Measurements from ENCODE around the gene MRPL45.

The MRPL45 gene

DNA sequence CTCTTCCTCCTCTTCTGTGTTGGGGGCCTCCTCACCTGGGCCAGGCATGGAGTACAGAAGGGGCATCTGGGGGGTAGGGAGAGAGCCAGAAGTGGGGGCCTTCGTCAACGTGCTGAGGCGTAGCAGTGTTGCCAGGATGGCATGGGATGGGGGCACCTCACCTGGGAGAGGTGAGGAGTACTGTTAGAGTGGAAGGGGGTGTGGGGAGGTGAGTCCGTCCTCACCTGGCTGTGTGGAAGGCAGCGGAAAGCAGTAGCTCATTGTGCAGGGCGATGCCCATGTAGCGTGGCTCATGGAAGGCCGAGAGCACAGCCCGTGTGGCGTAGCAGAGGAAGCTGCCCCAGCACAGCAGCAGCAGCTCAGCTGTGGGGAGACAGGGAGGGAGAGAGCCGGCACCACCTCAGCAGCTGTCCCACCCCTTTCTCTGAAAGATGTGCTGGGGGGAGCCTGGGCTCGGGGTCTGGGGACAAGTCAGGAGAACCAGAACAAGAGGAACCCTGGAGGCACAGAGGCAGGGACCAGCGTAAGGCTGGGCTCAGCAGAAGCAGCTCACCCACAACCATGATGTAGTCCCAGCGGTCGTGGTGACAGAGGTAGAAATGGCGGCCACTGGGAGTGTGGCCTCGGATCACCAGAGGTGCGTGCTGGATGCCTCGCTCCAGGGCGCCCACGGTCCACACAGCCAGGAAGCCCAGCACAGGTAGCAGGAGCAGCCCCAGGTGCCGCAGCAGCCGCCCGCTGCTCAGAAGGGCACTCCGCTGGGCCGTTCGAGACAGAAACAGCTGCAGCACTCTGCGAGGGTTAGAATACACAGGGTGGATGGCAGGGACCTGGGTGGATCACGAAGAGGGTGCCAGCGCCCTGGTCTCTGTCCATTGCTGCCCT, 37.8 kb downstream of the MRPL45 start:
- no peak overlapping the region for H3K27ac Mint-ChIP-seq
- H3K36me3 Mint-ChIP-seq = no peaks in the 10 kb centered on the region
- H3K27me3 Mint-ChIP-seq = no peaks in the 10 kb centered on the region
- H3K9me3 Mint-ChIP-seq = no peaks in the 10 kb centered on the region
- no peak overlapping the region for H3K4me3 Mint-ChIP-seq
- no peaks in the 10 kb centered on the region for H3K4me1 Mint-ChIP-seq

DNA sequence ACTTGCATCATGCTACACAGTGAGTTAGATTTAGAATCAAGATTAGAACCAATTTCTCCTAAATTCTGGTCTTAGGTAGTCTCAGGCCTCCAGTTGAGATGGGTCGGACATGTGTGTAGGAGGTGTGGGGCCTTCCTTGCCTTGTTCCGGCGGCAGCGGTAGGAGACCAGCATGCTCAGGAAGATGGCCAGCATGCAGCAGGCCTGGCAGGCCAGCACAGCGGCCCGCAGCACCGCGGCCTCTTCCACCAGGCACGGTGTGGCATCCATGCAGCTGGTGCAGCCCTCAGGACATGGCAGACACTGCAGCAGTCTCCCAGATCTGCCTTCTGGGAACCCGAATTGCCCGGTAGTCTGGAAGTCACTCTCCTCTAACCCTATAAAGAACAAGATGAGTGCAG, 39.9 kb downstream of the MRPL45 start:
- H3K4me1 Mint-ChIP-seq = no peaks in the 10 kb centered on the region
- no peaks in the 10 kb centered on the region for H3K9me3 Mint-ChIP-seq
- H3K27me3 Mint-ChIP-seq = no peaks in the 10 kb centered on the region
- H3K36me3 Mint-ChIP-seq = no peaks in the 10 kb centered on the region
- H3K27ac Mint-ChIP-seq = no peak overlapping the region
- H3K4me3 Mint-ChIP-seq = no peak overlapping the region

DNA sequence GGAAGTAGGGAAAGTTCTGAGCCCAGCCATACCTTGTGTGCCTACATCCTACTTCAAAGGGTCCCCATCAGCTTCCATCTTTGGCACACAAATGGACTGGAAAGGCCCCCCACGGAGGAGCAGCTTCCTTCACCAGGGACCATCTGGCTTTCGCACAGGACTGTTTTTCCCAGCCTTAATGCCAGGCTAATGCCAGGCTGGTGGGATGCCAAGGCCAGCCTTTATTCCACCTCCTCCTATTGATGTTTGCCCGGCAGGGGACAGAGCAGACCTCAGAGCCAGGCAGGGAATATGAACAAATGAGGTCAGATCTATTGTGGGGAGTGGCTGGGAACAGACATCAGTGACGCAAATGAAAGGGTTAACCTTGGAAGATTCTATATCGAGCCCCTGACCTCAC, 41.1 kb downstream of the MRPL45 start:
- H3K4me1 Mint-ChIP-seq = no peaks in the 10 kb centered on the region
- no peak overlapping the region for H3K27ac Mint-ChIP-seq
- H3K27me3 Mint-ChIP-seq = no peaks in the 10 kb centered on the region
- no peaks in the 10 kb centered on the region for H3K36me3 Mint-ChIP-seq
- H3K9me3 Mint-ChIP-seq = no peaks in the 10 kb centered on the region
- H3K4me3 Mint-ChIP-seq = no peak overlapping the region

DNA sequence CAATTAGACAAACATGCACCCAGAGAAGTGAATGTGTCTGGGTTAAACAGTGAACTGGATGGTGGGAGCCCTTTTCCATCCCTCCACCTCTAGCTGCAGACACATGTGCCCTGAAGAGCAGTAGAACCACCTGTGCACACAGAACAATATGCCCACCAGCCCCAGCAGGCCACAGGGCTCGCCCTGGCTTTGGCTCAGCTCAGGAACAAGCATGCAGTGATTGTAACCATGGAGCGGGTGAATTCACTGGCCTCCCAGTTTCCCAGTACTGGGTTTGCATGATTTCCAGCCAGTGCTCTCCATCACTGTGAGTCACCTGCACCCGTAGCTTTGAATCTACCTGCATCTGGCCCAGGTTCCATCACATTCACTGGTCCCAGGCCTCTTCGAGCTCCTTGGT, 41.6 kb downstream of the MRPL45 start:
- Mint-ChIP-seq H3K27ac (no peak overlapping the region), H3K4me1 (no peaks in the 10 kb centered on the region), H3K27me3 (no peaks in the 10 kb centered on the region), H3K9me3 (no peaks in the 10 kb centered on the region), H3K36me3 (no peaks in the 10 kb centered on the region), H3K4me3 (no peak overlapping the region)

DNA sequence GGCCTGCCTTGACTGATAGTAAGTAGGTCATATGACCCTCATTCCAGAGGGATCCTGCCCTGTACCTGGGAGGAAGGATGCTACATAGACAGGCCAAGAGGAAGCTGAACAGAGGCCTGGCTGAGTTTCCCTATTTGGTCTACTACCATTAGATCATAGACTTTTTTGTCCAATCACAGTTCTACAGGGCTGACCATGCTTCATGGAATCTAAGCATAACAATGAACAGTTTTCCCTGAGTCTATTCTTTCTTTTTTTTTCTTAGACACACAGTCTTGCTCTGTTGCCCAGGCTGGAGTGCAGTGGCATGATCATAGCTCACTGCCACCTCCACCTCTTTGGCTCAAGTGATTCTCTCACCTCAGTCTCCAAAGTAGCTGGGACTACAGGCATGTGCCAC, 42.9 kb downstream of the MRPL45 start:
- Mint-ChIP-seq H3K9me3 (no peaks in the 10 kb centered on the region), H3K4me1 (no peaks in the 10 kb centered on the region), H3K36me3 (no peaks in the 10 kb centered on the region), H3K27ac (no peak overlapping the region), H3K4me3 (no peak overlapping the region), H3K27me3 (no peaks in the 10 kb centered on the region)

DNA sequence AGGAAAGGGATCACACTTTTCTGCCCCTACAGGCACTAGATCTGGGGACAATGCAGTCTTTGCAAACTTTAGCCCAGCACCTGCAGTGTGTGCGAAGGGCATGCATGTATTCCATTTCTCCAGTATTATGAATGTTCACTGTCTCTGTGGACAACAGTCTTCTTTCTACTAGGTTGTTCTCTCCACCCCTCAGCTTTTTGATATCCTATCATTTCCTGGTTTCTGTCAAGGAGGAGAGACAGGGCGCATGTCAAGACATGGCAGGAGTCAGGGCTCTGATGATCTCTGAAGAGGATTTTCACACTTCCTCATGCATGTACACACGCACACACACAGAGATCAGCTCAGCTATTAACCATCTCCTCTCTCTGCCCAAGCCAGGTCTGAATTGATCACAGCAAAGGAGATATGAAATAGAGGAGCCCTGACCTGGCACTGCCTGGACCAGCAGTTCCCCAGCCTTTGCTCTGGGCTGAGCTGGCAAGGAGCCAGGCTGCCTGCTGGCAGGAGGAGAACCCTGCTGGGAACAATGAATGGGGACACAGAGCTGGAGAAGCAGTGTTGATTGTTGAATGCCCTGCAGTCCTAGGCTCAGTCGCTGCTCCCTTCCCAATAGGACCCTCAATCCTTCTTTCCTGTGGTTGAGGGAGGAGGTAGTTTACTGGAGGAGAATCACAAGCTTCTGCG, 44.2 kb downstream of the MRPL45 start:
- Mint-ChIP-seq H3K4me3 (no peak overlapping the region), H3K4me1 (no peaks in the 10 kb centered on the region), H3K27ac (no peak overlapping the region), H3K9me3 (no peaks in the 10 kb centered on the region), H3K36me3 (no peaks in the 10 kb centered on the region), H3K27me3 (no peaks in the 10 kb centered on the region)

DNA sequence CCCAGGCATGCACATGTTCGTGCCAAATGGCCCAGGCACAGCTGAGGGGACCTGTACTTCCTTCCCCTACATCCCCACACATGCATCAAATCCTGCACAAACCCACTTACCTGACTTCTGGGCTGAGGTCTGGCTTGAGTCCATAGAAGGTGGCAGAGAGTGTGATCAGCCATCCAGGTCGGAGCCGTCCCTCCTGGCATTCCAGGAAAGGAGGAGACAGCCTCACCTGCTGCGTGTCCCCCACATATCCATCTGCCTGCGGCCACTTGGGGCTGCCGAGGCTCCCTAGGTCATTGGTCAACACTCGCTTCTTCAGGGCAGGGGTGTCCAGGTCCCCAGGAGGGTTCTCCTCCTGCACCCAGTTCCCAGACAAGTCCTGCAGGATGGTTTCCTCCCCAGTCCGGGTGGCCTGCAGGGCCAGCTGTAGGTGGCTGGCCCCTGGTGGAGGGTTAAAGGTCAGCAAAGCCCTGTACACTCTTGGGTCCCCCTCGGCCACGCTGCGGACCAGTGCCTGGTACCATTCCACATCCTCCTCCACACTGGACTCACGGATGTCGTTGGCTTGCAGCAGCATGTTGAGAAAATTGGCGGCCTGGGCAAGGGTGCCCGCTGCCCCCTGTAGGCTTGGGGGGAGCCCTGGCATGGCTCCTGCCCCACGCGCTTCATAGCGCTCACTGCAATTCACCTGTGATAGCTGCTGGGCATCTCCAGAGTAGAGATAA, 46.1 kb downstream of the MRPL45 start:
- Mint-ChIP-seq H3K36me3 (no peaks in the 10 kb centered on the region), H3K4me1 (no peaks in the 10 kb centered on the region), H3K27me3 (no peaks in the 10 kb centered on the region), H3K27ac (no peak overlapping the region), H3K9me3 (no peaks in the 10 kb centered on the region), H3K4me3 (no peak overlapping the region)

DNA sequence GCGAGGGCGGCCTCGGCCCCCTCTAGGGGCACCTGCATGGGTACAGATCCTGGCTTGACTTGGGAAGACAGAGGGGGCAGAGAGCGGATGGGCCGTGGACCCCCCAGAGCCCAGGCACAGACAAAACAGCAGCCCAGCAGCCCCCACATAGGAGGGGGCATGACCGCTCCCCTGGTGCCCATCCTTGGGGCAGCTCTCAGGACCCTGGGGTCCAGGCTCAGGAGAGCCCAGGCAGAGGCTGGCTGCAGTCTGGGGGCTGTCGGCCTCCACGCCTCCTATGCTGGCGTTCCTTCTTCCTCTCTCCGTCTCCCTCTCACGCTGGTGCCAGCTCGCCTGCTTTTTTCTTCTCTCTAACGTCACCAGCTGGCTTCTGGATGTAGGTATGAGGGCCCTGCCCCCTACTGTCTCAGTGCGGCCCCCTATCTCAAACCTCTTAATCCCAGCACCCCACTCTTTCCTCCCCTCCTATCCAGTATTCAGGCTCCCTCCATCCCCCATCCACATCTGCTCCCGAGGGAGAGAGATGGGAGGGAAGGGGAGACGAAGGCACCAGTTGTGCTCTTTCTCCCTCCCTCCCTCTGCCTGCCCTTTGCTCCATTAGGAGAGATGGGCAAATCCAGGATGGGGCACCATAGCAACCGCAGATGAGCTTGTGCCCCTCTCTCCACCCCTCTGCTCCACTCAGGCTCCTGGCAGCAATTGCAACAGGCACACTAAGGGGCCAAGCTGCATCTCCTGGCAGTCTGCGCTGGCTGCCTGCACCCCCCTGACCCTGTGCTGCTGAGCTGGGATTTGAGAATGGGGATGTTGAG, 46.8 kb downstream of the MRPL45 start, which contains the start of gene GPR179:
GPR179 (minus strand) TSS at position 349 of the 812 bp plus-strand sequence; CDS start at position 182, 167 bp downstream.
- Mint-ChIP-seq H3K27ac (no peak within 1 kb of the TSS), H3K4me3 (no peak within 1 kb of the TSS), H3K27me3 (no peaks in the 10 kb centered on the region), H3K9me3 (no peaks in the 10 kb centered on the region), H3K4me1 (peaks cover under 1% of the 10 kb centered on the region), H3K36me3 (no peaks in the 10 kb centered on the region)

DNA sequence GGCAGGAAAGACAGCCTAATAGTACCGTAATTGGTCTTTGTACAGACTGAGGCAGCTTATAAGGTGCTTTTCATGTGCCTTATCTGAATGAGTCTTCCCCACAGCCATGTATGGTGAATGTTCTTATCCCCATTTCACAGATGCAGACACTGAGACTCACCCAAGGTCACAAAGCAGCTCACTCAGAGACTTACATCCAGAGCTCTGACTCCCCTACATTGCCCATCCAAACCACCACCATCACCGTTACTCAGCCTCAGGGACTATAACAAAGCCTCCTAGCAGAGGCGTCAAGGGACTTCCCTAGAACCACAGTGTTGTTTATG, 47.4 kb downstream of the MRPL45 start:
- Mint-ChIP-seq H3K4me1 (peaks cover 5% of the 10 kb centered on the region), H3K4me3 (no peak overlapping the region), H3K27me3 (no peaks in the 10 kb centered on the region), H3K9me3 (no peaks in the 10 kb centered on the region), H3K27ac (no peak overlapping the region), H3K36me3 (no peaks in the 10 kb centered on the region)

DNA sequence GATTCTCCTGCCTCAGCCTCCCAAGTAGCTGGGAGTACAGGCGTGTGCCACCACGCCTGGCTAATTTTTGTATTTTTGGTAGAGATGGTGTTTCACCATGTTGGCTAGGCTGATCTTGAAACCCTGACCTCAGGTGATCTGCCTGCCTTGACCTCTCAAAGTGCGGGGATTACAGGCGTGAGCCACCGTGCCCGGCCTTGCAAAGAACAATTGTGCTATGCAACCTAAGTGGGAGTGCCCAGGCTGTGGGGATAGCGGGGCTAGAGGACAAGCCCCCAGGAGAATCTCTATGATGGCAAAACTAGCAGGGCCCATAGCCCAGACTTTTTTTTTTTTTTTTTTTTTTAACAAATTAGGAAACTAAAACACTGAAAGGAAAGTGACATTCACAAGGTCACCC, 48.8 kb downstream of the MRPL45 start:
- no peaks in the 10 kb centered on the region for H3K27me3 Mint-ChIP-seq
- H3K36me3 Mint-ChIP-seq = no peaks in the 10 kb centered on the region
- H3K4me1 Mint-ChIP-seq = peaks cover 5% of the 10 kb centered on the region
- no peak overlapping the region for H3K4me3 Mint-ChIP-seq
- no peak overlapping the region for H3K27ac Mint-ChIP-seq
- H3K9me3 Mint-ChIP-seq = no peaks in the 10 kb centered on the region

DNA sequence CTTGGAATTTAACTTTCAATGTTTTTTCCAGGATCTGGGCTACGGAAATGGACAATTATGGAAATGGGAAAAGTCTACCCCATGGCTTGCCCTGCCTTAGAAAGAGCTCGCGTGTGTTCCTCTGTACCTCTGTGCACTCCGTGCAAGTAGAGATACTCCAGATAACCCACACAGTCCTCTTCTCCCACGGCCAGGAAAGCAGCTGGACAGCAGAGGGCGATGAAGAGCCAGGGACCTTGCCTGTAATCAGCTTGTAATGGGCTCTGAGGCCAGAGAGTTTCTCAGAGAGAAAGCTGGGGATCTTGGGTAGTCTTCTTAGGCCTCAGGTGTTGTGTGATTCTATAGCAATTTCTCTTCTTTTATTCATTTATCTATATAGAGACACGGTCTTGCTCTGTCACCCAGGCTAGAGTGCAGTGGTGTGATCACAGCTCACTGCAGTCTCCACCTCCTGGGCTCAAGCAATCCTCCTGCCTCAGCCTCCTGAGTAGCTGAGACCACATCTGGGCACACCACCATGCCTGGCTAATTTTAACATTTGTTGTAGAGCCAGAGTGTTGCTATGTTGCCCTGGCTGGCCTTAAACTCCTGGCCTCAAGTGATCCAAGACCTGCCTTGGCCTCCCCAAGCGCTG, 52.2 kb downstream of the MRPL45 start:
- Mint-ChIP-seq H3K27ac (no peak overlapping the region), H3K4me3 (no peak overlapping the region), H3K4me1 (peaks cover 23% of the 10 kb centered on the region), H3K9me3 (no peaks in the 10 kb centered on the region), H3K27me3 (no peaks in the 10 kb centered on the region), H3K36me3 (no peaks in the 10 kb centered on the region)

DNA sequence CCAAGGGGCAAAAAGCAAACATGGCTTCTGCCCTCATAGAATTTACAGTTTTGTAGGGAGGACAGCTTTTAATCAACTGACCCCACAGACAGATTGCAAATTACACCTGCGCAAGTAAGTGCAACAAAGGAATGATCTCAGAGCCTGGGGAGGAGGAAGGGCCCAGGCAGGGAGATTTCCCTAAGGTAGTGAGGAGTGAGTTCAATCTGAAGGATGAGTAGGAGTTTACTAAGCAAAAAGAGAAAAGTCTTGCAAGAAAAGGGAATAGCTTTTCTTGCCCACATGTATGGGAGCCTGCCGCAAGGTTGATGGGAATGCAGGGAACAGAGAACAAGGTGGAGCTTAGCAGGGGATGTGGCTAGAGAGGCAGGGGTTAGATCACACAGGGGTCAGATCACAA, 53.1 kb downstream of the MRPL45 start:
- H3K4me1 Mint-ChIP-seq = peaks cover 30% of the 10 kb centered on the region
- H3K36me3 Mint-ChIP-seq = no peaks in the 10 kb centered on the region
- H3K9me3 Mint-ChIP-seq = no peaks in the 10 kb centered on the region
- H3K4me3 Mint-ChIP-seq = peak overlapping the region; percentile 34
- no peak overlapping the region for H3K27ac Mint-ChIP-seq
- H3K27me3 Mint-ChIP-seq = no peaks in the 10 kb centered on the region

DNA sequence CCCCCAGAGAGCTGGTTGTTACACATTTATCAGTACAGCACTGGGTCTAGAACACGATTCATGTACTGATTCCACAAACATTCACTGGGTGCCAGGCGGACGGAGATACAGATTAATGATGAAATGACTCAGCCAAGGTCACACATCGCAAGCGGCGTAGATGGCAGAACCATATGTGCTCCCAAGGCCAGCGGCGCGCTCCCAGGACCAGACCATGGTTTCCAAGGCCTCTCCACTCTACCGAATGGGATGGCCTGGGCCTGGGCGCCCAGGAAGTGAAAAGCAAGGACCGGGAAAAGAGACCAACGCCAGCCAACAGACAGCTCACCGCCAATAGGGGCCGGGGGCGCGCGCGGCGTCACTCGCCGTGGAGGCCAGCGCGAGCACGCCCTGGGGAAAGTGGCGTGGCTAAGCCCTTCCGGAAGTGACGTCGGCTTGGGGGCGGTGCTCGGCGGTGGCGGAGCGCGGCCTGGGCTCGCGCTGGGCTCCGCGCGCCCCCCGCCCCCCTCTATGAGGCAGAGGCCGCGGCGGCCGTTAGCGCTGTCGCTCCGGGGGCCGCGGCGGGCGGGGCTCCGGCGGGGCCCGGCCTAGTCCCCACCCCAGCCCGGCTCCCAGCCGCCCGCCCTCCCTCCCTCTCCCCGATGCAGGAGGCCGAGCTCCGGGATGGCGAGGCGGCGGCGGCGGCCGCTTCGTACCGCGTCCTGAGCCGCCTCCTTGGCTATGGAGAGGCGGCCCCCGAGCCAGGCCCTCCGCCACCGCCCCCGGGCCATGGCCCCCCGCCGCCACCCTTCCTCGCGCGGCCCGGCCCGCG, 54.6 kb downstream of the MRPL45 start, which contains the start of gene SOCS7:
SOCS7 (plus strand) TSS at position 433 of the 811 bp plus-strand sequence; CDS start at position 642, 209 bp downstream.
- Mint-ChIP-seq H3K4me3 (peak within 1 kb of the TSS; percentile 93), H3K27ac (peak within 1 kb of the TSS; percentile 99), H3K27me3 (no peaks in the 10 kb centered on the region), H3K4me1 (peaks cover 42% of the 10 kb centered on the region), H3K9me3 (no peaks in the 10 kb centered on the region), H3K36me3 (no peaks in the 10 kb centered on the region)
